Measurements from ENCODE around the gene PSMD12. TPM values are rescaled to one million over a fixed set of nuclear protein-coding genes. Genes with fewer than 3 reads are reported as not detected.
"Not testable (repeated sequence)": the region's sequence is repeated elsewhere in the genome, so short reads cannot be mapped to it uniquely, and the experiment has no call there.

The PSMD12 gene
- total RNA-seq, 2 experiments from 2014 or later: 80.9 to 89.1 TPM

GRCh38 chr17:67335245-67335835 lies 31.0 kb downstream of the PSMD12 start:
- Mint-ChIP-seq H3K27me3 (no peaks in the 10 kb centered on the region), H3K9me3 (no peaks in the 10 kb centered on the region), H3K36me3 (ENCODE audit: low read depth) (peaks cover 13% of the 10 kb centered on the region), H3K27ac (no peak overlapping the region), H3K4me1 (ENCODE audit: low read depth) (no peaks in the 10 kb centered on the region), H3K4me3 (no peak overlapping the region)
- intact Hi-C loops (cut with micrococcal nuclease): no loop called here
- no peak for DNase-seq
- no peak for TF ChIP-seq CTCF (IDR thresholded peaks at IDR 0.05)
- ChIA-PET POLR2A (no interaction called here), CTCF (no interaction called here)
- no peak for ATAC-seq

DNA sequence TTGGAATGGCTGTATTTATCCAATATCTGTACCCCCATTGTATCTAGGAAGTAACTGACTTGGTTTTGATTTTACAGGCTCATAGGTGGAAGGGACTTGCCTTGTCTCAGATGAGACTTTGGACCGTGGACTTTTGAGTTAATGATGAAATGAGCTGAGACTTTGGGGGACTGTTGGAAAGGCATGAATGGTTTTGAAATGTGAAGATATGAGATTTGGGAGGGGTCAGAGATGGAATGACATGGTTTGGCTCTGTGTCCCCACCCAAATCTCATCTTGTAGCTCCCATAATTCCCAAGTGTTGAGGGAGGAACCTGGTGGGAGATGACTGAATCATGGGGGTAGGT lies 34.2 kb downstream of the PSMD12 start:
- H3K36me3 Mint-ChIP-seq (ENCODE audit: low read depth); H3K27me3 Mint-ChIP-seq; DNase-seq; H3K9me3 Mint-ChIP-seq; H3K4me1 Mint-ChIP-seq (ENCODE audit: low read depth); CTCF ChIA-PET; POLR2A ChIA-PET; H3K27ac Mint-ChIP-seq; intact Hi-C loops (cut with micrococcal nuclease); H3K4me3 Mint-ChIP-seq; ATAC-seq: not testable (repeated sequence)

GRCh38 chr17:67331381-67332161 lies 34.8 kb downstream of the PSMD12 start:
- H3K9me3 Mint-ChIP-seq; ATAC-seq; POLR2A ChIA-PET; H3K4me3 Mint-ChIP-seq; H3K27ac Mint-ChIP-seq; DNase-seq; H3K4me1 Mint-ChIP-seq (ENCODE audit: low read depth); intact Hi-C loops (cut with micrococcal nuclease); CTCF ChIA-PET; H3K27me3 Mint-ChIP-seq; H3K36me3 Mint-ChIP-seq (ENCODE audit: low read depth): not testable (repeated sequence)

- no peaks in the 10 kb centered on the region for H3K36me3 Mint-ChIP-seq (ENCODE audit: low read depth)
- no peak overlapping the region for H3K27ac Mint-ChIP-seq
- ChIA-PET CTCF (no interaction called here), POLR2A (no interaction called here)
- DNase-seq: no peak
- no peak for TF ChIP-seq CTCF (IDR thresholded peaks at IDR 0.05)
- no peak for ATAC-seq
- intact Hi-C loops (cut with micrococcal nuclease): no loop called here
- peaks cover 3% of the 10 kb centered on the region for H3K4me1 Mint-ChIP-seq (ENCODE audit: low read depth)
- no peak overlapping the region for H3K4me3 Mint-ChIP-seq
- H3K9me3 Mint-ChIP-seq: no peaks in the 10 kb centered on the region
- no peaks in the 10 kb centered on the region for H3K27me3 Mint-ChIP-seq
Measured at GRCh38 chr17:67328026-67328425, 38.4 kb downstream of the PSMD12 start.

DNA sequence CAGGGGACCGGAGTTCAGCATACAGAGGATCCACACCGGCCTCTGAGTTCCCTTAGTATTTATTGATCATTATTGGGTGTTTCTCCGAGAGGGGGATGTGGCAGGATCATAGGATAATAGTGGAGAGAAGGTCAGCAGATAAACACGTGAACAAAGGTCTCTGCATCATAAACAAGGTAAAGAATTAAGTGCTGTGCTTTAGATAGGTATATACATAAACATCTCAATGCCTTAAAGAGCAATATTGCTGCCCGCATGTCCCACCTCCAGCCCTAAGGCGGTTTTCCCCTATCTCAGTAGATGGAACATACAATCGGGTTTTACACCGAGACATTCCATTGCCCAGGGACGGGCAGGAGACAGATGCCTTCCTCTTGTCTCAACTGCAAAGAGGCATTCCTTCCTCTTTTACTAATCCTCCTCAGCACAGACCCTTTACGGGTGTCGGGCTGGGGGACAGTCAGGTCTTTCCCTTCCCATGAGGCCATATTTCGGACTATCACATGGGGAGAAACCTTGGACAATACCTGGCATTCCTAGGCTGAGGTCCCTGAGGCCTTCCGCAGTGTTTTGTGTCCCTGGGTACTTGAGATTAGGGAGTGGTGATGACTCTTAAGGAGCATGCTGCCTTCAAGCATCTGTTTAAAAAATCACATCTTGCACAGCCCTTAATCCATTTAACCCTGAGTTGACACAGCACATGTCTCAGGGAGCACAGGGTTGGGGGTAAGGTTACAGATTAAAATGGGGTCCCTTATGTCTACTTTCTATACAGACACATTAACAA lies 39.2 kb downstream of the PSMD12 start:
- H3K27me3 Mint-ChIP-seq; intact Hi-C loops (cut with micrococcal nuclease); H3K27ac Mint-ChIP-seq; H3K4me1 Mint-ChIP-seq (ENCODE audit: low read depth); ATAC-seq; H3K36me3 Mint-ChIP-seq (ENCODE audit: low read depth); CTCF ChIA-PET; POLR2A ChIA-PET; H3K9me3 Mint-ChIP-seq; H3K4me3 Mint-ChIP-seq; DNase-seq: not testable (repeated sequence)

- intact Hi-C loops (cut with micrococcal nuclease): no loop called here
- Mint-ChIP-seq H3K9me3 (no peaks in the 10 kb centered on the region), H3K27ac (no peak overlapping the region), H3K27me3 (no peaks in the 10 kb centered on the region), H3K36me3 (ENCODE audit: low read depth) (no peaks in the 10 kb centered on the region), H3K4me1 (ENCODE audit: low read depth) (peaks cover 3% of the 10 kb centered on the region), H3K4me3 (no peak overlapping the region)
- CTCF ChIA-PET: no interaction called here
- ATAC-seq (no peak), DNase-seq (no peak)
- TF ChIP-seq CTCF (IDR thresholded peaks at IDR 0.05): no peak
- POLR2A ChIA-PET: no interaction called here
Measured at GRCh38 chr17:67326440-67326839, 39.9 kb downstream of the PSMD12 start.
